Endothelial cell of umbilical vein (primary cell): ENCODE results near the gene IMPG1. TPM values are rescaled to one million over a fixed set of nuclear protein-coding genes. Genes with fewer than 3 reads are reported as not detected.
A peak's percentile ranks its signal among the peaks of the same experiment; 100 is the strongest.

Source experiments
- BruUV-seq: library from RNA; stranded (reverse); fragments of 400-500 nt; replicated peaks from 2 replicates; lab custom pipeline; 2021; lab: Mats Ljungman, UMichigan
- CTCF ChIA-PET: fragments of 300-600, 350-600 bp; sonication (Branson Sonifier 250); formaldehyde crosslinking; loops from one replicate; lab custom pipeline; 2021; ENCODE audit warnings: antibody characterized with exemption, inconsistent platforms; lab: Charles Lee
- POLR2A ChIA-PET: fragments of 300-600, 350-600 bp; sonication (Branson Sonifier 250); formaldehyde crosslinking; loops from one replicate; lab custom pipeline; 2021; ENCODE audit warnings: antibody characterized with exemption, inconsistent platforms; lab: Charles Lee
- DNase-seq: peaks from one replicate; pipeline ENCODE4 v3.0.0-alpha.2; 2011; ENCODE audit warnings: low read depth, low spot score
- FAIRE-seq: peaks from 2 replicates; lab custom pipeline; 2011; peaks lifted over from hg19 to GRCh38; lab: Jason Lieb, UNC
- H2AFZ ChIP-seq: 2 replicates; pipeline ENCODE4 v1.6.0; 2012; ENCODE audit warnings: low read depth, low read length, control low read depth, inconsistent platforms
- H3K27ac ChIP-seq: 2 replicates; pipeline ENCODE4 v1.5.1; 2011; ENCODE audit warnings: low read depth, mild to moderate bottlenecking, control low read depth, low read length, moderate library complexity; ENCODE audit not compliant: insufficient read depth
- H3K27me3 ChIP-seq, 2 experiments: 2 replicates each; pipeline versions ENCODE4 v1.6.0 to v1.6.1; 2011; ENCODE audit warnings: low read length in 2 of 2, mixed read lengths in 1 of 2; ENCODE audit not compliant: control insufficient read depth in 2 of 2, insufficient read depth in 2 of 2
- H3K36me3 ChIP-seq, 2 experiments: 2 replicates in 1 of 2; 3 replicates in 1 of 2; pipeline ENCODE4 v1.5.1; 2011; ENCODE audit warnings: low read length in 2 of 2, mild to moderate bottlenecking in 1 of 2, moderate library complexity in 1 of 2; ENCODE audit not compliant: control insufficient read depth in 2 of 2, insufficient read depth in 2 of 2; ENCODE audit errors: extremely low read depth in 1 of 2
- H3K4me1 ChIP-seq: 3 replicates; pipeline ENCODE4 v1.5.1; 2011; ENCODE audit warnings: mild to moderate bottlenecking, low read length; ENCODE audit not compliant: control insufficient read depth, insufficient read depth; ENCODE audit errors: extremely low read depth
- H3K4me2 ChIP-seq: 2 replicates; pipeline ENCODE4 v1.6.1; 2011; ENCODE audit warnings: low read length, control low read depth, mixed read lengths; ENCODE audit not compliant: insufficient read depth
- H3K4me3 ChIP-seq, 3 experiments: fragments of 200-600 bp in 1 of 3; sonication (generic), shearing (Covaris generic) in 1 of 3; replicated peaks in 1 of 3; 2 replicates each; pipeline ENCODE4 v1.5.1; 2011 to 2016; ENCODE audit warnings: control low read depth in 3 of 3, low read length in 3 of 3, mild to moderate bottlenecking in 2 of 3, inconsistent platforms in 1 of 3, low read depth in 1 of 3, moderate library complexity in 1 of 3; ENCODE audit not compliant: insufficient read depth in 1 of 3
- H3K79me2 ChIP-seq: 2 replicates; pipeline ENCODE4 v1.6.0; 2012; ENCODE audit warnings: low read length, inconsistent platforms; ENCODE audit not compliant: control insufficient read depth, insufficient read depth
- H3K9ac ChIP-seq: replicated peaks from 2 replicates; pipeline ENCODE3; 2011; ENCODE audit warnings: low read length, control low read depth; ENCODE audit not compliant: insufficient read depth; ENCODE audit errors: extremely low read depth
- H3K9me1 ChIP-seq: replicated peaks from 3 replicates; pipeline ENCODE4 v1.6.0; 2011; ENCODE audit warnings: mild to moderate bottlenecking, low read length; ENCODE audit not compliant: control insufficient read depth, insufficient read depth; ENCODE audit errors: extremely low read depth
- H3K9me3 ChIP-seq: replicated peaks from 2 replicates; pipeline ENCODE4 v1.5.1; 2012; ENCODE audit warnings: low read length, inconsistent platforms; ENCODE audit not compliant: control insufficient read depth, insufficient read depth
- H4K20me1 ChIP-seq: replicated peaks from 2 replicates; pipeline ENCODE3; 2011; ENCODE audit warnings: mild to moderate bottlenecking, low read length; ENCODE audit not compliant: control insufficient read depth, insufficient read depth; ENCODE audit errors: extremely low read depth
- EZH2 ChIP-seq: IDR thresholded peaks from 2 replicates; pipeline ENCODE4 v1.6.1; 2012; ENCODE audit warnings: borderline replicate concordance, low read depth, mild to moderate bottlenecking, moderate library complexity, low read length, inconsistent platforms; ENCODE audit not compliant: severe bottlenecking
- FOS ChIP-seq: IDR thresholded peaks from 2 replicates; pipeline ENCODE4 v1.6.1; 2011; ENCODE audit warnings: mild to moderate bottlenecking, low read length, moderate library complexity, borderline replicate concordance; ENCODE audit not compliant: insufficient read depth
- GATA2 ChIP-seq: IDR thresholded peaks from 2 replicates; pipeline ENCODE4 v1.7.0; 2011; ENCODE audit warnings: low read depth, mild to moderate bottlenecking, moderate library complexity, mixed read lengths, low read length; ENCODE audit not compliant: insufficient read length, insufficient read depth
- JUN ChIP-seq: IDR thresholded peaks from 2 replicates; pipeline ENCODE4 v1.6.1; 2011; ENCODE audit warnings: borderline replicate concordance, low read depth; ENCODE audit not compliant: insufficient read length, insufficient read depth
- MYC ChIP-seq: IDR thresholded peaks from one replicate; pipeline ENCODE4 v1.6.1; 2011; ENCODE audit warnings: mild to moderate bottlenecking, low read depth, low read length
- POLR2A ChIP-seq: IDR thresholded peaks from 2 replicates; pipeline ENCODE4 v1.6.1; 2012; ENCODE audit warnings: low read depth, mild to moderate bottlenecking, control low read depth, low read length
- POLR2AphosphoS5 ChIP-seq: IDR thresholded peaks from 2 replicates; pipeline ENCODE4 v1.6.1; 2012; ENCODE audit warnings: low read depth, mild to moderate bottlenecking, control low read depth, low read length, moderate library complexity; ENCODE audit not compliant: insufficient read depth
- dilution Hi-C: fragments of 300-500 bp; cut with MboI; formaldehyde crosslinking; loops from one replicate; pipeline ENCODE4 v1.15.0; 2019; ENCODE audit warnings: low sequenced_read_pairs; ENCODE audit not compliant: extremely low pct_ligation_motif_present
- intact Hi-C: fragments of 100-400 bp; cut with micrococcal nuclease; formaldehyde crosslinking; loops from one replicate; pipeline ENCODE4 v1.10.0; 2022
- polyA plus RNA-seq, 4 experiments: library from polyadenylated mRNA; depleted of rRNA in 3 of 4; stranded (reverse) in 3 of 4; unstranded in 1 of 4; fragments of >200 nt; gene quantifications; 2 replicates each; pipeline versions ENCODE4 v1.2.1 to v1.2.3, GENCODE V29; 2011 to 2012; ENCODE audit warnings: missing spikeins in 1 of 4
- total RNA-seq: library from RNA; stranded (reverse); gene quantifications from 2 replicates; pipeline ENCODE4 v1.2.3, GENCODE V29; 2021
- TF ChIP-seq, protein P1 (sequence below), 2 donors: IDR thresholded peaks; 1 replicate in 1 of 2; 2 replicates in 1 of 2; pipeline ENCODE4 v1.5.1; 2011; ENCODE audit warnings: low read length in 2 of 2, mild to moderate bottlenecking in 2 of 2, moderate library complexity in 2 of 2, control low read depth in 1 of 2, inconsistent platforms in 1 of 2, low read depth in 1 of 2; ENCODE audit not compliant: insufficient read depth in 1 of 2; ENCODE audit errors: extremely low read depth in 1 of 2
- TF ChIP-seq, protein P2 (sequence below): IDR thresholded peaks from 2 replicates; pipeline ENCODE4 v1.6.1; 2011; ENCODE audit not compliant: insufficient read depth, insufficient read length

IMPG1 gene
- total and polyA plus RNA-seq, 2 donors (not counting 3 experiments of a cell fraction or from before 2014, with no cell fraction given), result not detected

DNA sequence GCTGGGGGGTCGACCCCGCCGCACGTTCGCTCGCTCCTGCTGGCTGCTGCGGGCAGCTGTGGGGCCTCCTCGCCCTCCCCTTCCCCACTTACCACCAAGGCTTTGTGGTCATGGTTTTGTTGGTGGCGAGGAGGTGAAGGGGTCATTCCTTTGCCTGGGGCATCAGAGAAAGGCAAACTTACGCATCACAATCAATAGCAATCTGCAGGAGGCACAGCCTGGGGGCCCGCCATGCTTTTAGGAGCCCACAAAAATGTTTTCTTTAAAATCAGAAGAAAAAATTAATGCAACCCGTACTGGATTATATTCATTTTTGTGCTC lies 137.0 kb downstream of the IMPG1 start:
- intact Hi-C loops, result loop anchor here (1.0 to 5.0 kb wide), 3 partner anchors 762 to 1527 kb away; no protein-coding TSS in a partner anchor
- dilution Hi-C loops, result no loop called here
- H3K9ac ChIP-seq, result no peak overlapping the region

More for the DNA sequence above, 137.0 kb downstream of the IMPG1 start:
- H3K79me2 ChIP-seq, result no peaks in the 10 kb centered on the region
- POLR2A ChIA-PET, result no interaction called here
- H3K9me1 ChIP-seq, result no peaks in the 10 kb centered on the region
- FAIRE-seq (no peak), DNase-seq (no peak)
- TF ChIP-seq POLR2AphosphoS5 (no peak), POLR2A (no peak), MYC (no peak), FOS (no peak), EZH2 (no peak), GATA2 (no peak), JUN (no peak)
- TF ChIP-seq, protein P1, sequence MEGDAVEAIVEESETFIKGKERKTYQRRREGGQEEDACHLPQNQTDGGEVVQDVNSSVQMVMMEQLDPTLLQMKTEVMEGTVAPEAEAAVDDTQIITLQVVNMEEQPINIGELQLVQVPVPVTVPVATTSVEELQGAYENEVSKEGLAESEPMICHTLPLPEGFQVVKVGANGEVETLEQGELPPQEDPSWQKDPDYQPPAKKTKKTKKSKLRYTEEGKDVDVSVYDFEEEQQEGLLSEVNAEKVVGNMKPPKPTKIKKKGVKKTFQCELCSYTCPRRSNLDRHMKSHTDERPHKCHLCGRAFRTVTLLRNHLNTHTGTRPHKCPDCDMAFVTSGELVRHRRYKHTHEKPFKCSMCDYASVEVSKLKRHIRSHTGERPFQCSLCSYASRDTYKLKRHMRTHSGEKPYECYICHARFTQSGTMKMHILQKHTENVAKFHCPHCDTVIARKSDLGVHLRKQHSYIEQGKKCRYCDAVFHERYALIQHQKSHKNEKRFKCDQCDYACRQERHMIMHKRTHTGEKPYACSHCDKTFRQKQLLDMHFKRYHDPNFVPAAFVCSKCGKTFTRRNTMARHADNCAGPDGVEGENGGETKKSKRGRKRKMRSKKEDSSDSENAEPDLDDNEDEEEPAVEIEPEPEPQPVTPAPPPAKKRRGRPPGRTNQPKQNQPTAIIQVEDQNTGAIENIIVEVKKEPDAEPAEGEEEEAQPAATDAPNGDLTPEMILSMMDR (IDR thresholded peaks at IDR 0.05; ENCODE audit: extremely low read depth in 1 of 2, insufficient read depth in 1 of 2, low read depth in 1 of 2, low read length in 2 of 2), result no peak
- TF ChIP-seq, protein P2, sequence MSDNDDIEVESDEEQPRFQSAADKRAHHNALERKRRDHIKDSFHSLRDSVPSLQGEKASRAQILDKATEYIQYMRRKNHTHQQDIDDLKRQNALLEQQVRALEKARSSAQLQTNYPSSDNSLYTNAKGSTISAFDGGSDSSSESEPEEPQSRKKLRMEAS, result no peak
- H4K20me1 ChIP-seq, result no peaks in the 10 kb centered on the region
- H3K4me3 ChIP-seq, result peak overlapping the region in 2 of 3 experiments; percentile 35 to 51
- H3K9me3 ChIP-seq, result no peaks in the 10 kb centered on the region
- no peak overlapping the region for H3K27ac ChIP-seq
- CTCF ChIA-PET, result interaction anchor here (0.8 to 5.2 kb wide), 18 partner anchors 8 to 1991 kb away, joined by 3 to 105 read pairs (median 6); partner anchors contain the start of gene HTR1B
- H3K36me3 ChIP-seq, result no peaks in the 10 kb centered on the region
- H2AFZ ChIP-seq, result peak overlapping the region; percentile 89
- H3K4me2 ChIP-seq, result peak overlapping the region; percentile 81
- BruUV-seq, result no TSS peak
- peaks cover 4% of the 10 kb centered on the region for H3K4me1 ChIP-seq
- no peaks in the 10 kb centered on the region for H3K27me3 ChIP-seq
